LNCAP (cell line): Measurements from ENCODE around the gene GABRR3.

Experiments used
- CTCF ChIP-seq: fragments of 450-650 bp; IDR thresholded peaks from 2 replicates; pipeline ENCODE4 v1.5.1; 2017; ENCODE audit warnings: mild to moderate bottlenecking

The GABRR3 gene

DNA sequence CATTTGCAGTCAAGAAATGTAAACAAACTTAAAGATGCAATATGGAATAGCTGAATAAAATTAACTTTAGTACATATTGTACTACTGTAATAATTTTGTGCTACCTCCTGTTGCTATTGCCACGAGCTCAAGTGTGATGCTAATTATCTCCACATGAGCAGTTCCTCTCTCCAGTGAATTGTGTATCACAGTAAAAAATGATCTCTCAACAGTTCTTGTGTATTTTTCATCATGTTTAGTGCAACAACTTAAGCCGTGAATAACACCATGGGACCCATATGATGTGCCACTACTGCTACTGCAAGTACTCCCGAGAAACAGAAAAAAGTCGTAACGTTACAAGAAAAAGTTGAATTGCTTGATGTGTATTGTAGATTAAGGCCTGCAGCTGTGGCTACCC is 75.2 kb downstream of the GABRR3 start:
- TF ChIP-seq CTCF: no peak

GRCh38 chr3:97958796-97959195 is 76.3 kb downstream of the GABRR3 start:
- no peak for TF ChIP-seq CTCF

DNA sequence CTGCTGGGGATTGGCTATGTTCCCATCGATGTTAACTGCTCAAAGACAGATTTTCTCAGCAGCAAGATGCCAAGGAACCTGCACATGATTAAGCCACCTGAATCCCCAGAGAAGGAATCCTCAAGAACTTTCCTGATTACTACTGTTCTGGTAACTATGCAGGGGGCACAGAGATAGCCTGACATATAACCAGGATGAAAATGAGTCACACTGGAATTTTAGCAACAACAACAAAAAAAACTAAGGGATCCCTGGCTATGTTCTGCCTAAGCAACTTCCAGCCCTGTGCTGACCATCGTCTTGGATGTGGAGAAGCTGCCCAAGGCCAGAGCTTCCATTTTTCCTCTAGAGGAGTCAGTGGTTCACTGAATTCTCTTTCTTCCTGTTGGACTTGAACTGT is 76.7 kb downstream of the GABRR3 start:
- no peak for TF ChIP-seq CTCF

GRCh38 chr3:97957617-97958311 is 77.4 kb downstream of the GABRR3 start:
- TF ChIP-seq CTCF: no peak

DNA sequence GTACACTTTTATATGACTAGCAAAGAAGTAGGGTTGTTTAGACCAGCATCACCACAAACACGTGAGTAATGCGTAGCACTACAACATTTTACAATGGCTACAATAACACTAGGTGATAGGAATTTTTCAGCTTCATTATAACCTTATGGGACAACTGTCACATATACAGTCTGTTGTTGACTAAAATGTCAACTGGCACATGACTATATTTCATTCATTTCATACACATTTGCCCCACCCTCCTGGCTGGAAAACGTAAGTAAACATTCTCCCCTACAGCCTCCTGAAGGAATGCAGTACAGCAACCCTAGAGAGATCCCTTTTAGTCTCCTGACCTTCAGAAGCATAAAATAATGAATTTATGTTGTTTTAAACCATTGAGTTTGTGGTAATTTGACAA is 79.1 kb downstream of the GABRR3 start:
- TF ChIP-seq CTCF: no peak

GRCh38 chr3:97954228-97954827 is 80.8 kb downstream of the GABRR3 start:
- TF ChIP-seq CTCF: no peak

- no peak for TF ChIP-seq CTCF
Observed at GRCh38 chr3:97952872-97953271, 82.2 kb downstream of the GABRR3 start.
